H1 (cell line): ENCODE results near the gene L3MBTL4. TPM values are rescaled to one million over a fixed set of nuclear protein-coding genes. Genes with fewer than 3 reads are reported as not detected.

Experiments used
- CHD1 ChIP-seq: IDR thresholded peaks from 2 replicates; pipeline ENCODE4 v1.6.1; 2012; ENCODE audit warnings: low read depth, low read length, improper control_type of control experiment
- CHD7 ChIP-seq: fragments of 300-600 bp; sonication (generic); IDR thresholded peaks from 2 replicates; pipeline ENCODE4 v1.7.1; 2012; ENCODE audit warnings: low read length, moderate library complexity, mild to moderate bottlenecking, inconsistent platforms; ENCODE audit not compliant: insufficient replicate concordance
- CTCF ChIP-seq, 3 experiments: IDR thresholded peaks; 1 replicate in 2 of 3; 2 replicates in 1 of 3; pipeline versions ENCODE4 v1.5.1 to v1.6.1; 2011; ENCODE audit warnings: low read length in 3 of 3, mild to moderate bottlenecking in 3 of 3, inconsistent platforms in 2 of 3, low read depth in 1 of 3, moderate library complexity in 1 of 3; ENCODE audit not compliant: insufficient read depth in 1 of 3; ENCODE audit errors: control extremely low read depth in 1 of 3
- GABPA ChIP-seq: IDR thresholded peaks from 2 replicates; pipeline ENCODE4 v1.6.1; 2011; ENCODE audit warnings: mild to moderate bottlenecking, low read length, moderate library complexity, borderline replicate concordance; ENCODE audit not compliant: insufficient read depth
- KDM4A ChIP-seq: IDR thresholded peaks from one replicate; pipeline ENCODE4 v1.7.1; 2012; ENCODE audit warnings: low read depth, mild to moderate bottlenecking, moderate library complexity, low read length, inconsistent platforms; ENCODE audit not compliant: severe bottlenecking
- POLR2A ChIP-seq, 2 experiments: IDR thresholded peaks; 1 replicate in 1 of 2; 2 replicates in 1 of 2; pipeline ENCODE4 v1.6.1; 2011; ENCODE audit warnings: low read depth in 2 of 2, low read length in 2 of 2, mild to moderate bottlenecking in 2 of 2; ENCODE audit errors: control extremely low read depth in 1 of 2
- POLR2AphosphoS5 ChIP-seq: IDR thresholded peaks from 2 replicates; pipeline ENCODE4 v1.6.1; 2011; ENCODE audit warnings: low read depth, low read length
- RAD21 ChIP-seq, 2 experiments: IDR thresholded peaks in 1 of 2; conservative IDR thresholded peaks in 1 of 2; 2 replicates each; pipeline ENCODE4 v1.6.1; 2011; ENCODE audit warnings: low read depth in 2 of 2, low read length in 2 of 2, improper control_type of control experiment in 1 of 2, inconsistent platforms in 1 of 2, mild to moderate bottlenecking in 1 of 2, moderate library complexity in 1 of 2
- SP4 ChIP-seq: IDR thresholded peaks from 2 replicates; pipeline ENCODE4 v1.6.1; 2012; ENCODE audit warnings: low read length, inconsistent platforms
- polyA plus RNA-seq, 7 experiments: library from polyadenylated mRNA; depleted of rRNA in 3 of 7; stranded (reverse) in 5 of 7; unstranded in 2 of 7; fragments of >200 nt in 5 of 7; fragments of 200-250 nt in 2 of 7; gene quantifications; 1 replicate in 5 of 7; 2 replicates in 1 of 7; 4 replicates in 1 of 7; pipeline versions ENCODE4 v1.2.1 to v1.2.3, GENCODE V29; 2011 to 2013; ENCODE audit warnings: missing spikeins in 2 of 7, mixed read lengths in 2 of 7
- total RNA-seq: library from RNA; stranded (reverse); fragmentation: NEBNext Ultra II Directional; extraction: Animal tissue kit (Norgen Biotek cat#: 25700); gene quantifications from 2 replicates; pipeline ENCODE4 v1.2.1, GENCODE V29; 2021

Gene L3MBTL4
- total and polyA plus RNA-seq, 2 of the 8 experiments (the other 6 are each of a cell fraction or from before 2014, with no cell fraction given): 1.0 to 2.1 TPM

GRCh38 chr18:5930789-5931188 lies 483.9 kb downstream of the L3MBTL4 start (continued):
- TF ChIP-seq CHD7 (no peak), POLR2A (IDR thresholded peaks at IDR 0.05; ENCODE audit: control extremely low read depth in 1 of 2, low read depth in 2 of 2, low read length in 2 of 2) (no peak), POLR2AphosphoS5 (no peak), SP4 (no peak), CTCF (IDR thresholded peaks at IDR 0.05; ENCODE audit: control extremely low read depth in 1 of 3, insufficient read depth in 1 of 3, low read depth in 1 of 3, low read length in 3 of 3) (no peak), GABPA (no peak), RAD21 (IDR thresholded peaks at IDR 0.05 in 1 of 2, conservative IDR thresholded peaks at IDR 0.05 in 1 of 2; ENCODE audit: low read depth in 2 of 2, low read length in 2 of 2) (no peak), CHD1 (no peak), KDM4A (no peak)
